Dermis microvascular lymphatic vessel endothelial cell (primary cell): ENCODE data around the gene NR2C1. TPM values are rescaled to one million over a fixed set of nuclear protein-coding genes. Genes with fewer than 3 reads are reported as not detected.
"Not testable (repeated sequence)": the region's sequence is repeated elsewhere in the genome, so short reads cannot be mapped to it uniquely, and the experiment has no call there.

Experiments
- DNase-seq, 2 donors: peaks; one replicate each; pipeline versions ENCODE4 v3.0.0 to v3.0.0-alpha.2; 2010; ENCODE audit warnings: low read depth in 2 of 2
- total RNA-seq: library from RNA; depleted of rRNA; stranded (reverse); fragments of >200 nt; gene quantifications from 2 replicates; pipeline ENCODE4 v1.2.1, GENCODE V29; 2014

The NR2C1 gene
- total RNA-seq = 13.9 and 18.3 TPM in 2 replicates

- peak; percentile 92 to 96 for DNase-seq
These were observed at the start of gene NR2C1 for GRCh38 chr12:95072900-95073697. NR2C1 (minus strand) TSS chr12:95073618; CDS start chr12:95067384, 6,234 bp downstream.

GRCh38 chr12:95118788-95119179, 45.4 kb upstream of the NR2C1 start:
- DNase-seq = peak in 1 of 2 donors; percentile 37

GRCh38 chr12:95118138-95118787, 44.8 kb upstream of the NR2C1 start:
- peak; percentile 58 to 92 for DNase-seq

GRCh38 chr12:95117178-95117599, 43.8 kb upstream of the NR2C1 start:
- DNase-seq = peak; percentile 80 to 85

- no peak for DNase-seq
These were observed 43.4 kb upstream of the NR2C1 start for GRCh38 chr12:95116773-95117172.

- no peak for DNase-seq
These were observed 42.9 kb upstream of the NR2C1 start for GRCh38 chr12:95116341-95116740.

GRCh38 chr12:95115641-95116040, 42.2 kb upstream of the NR2C1 start:
- DNase-seq = no peak

GRCh38 chr12:95114766-95115405, 41.5 kb upstream of the NR2C1 start:
- DNase-seq = no peak

- no peak for DNase-seq
These were observed 33.9 kb upstream of the NR2C1 start for GRCh38 chr12:95107362-95107761.

GRCh38 chr12:95105540-95105939, 32.1 kb upstream of the NR2C1 start:
- DNase-seq = no peak

GRCh38 chr12:95104919-95105452, 31.6 kb upstream of the NR2C1 start:
- DNase-seq = no peak

- DNase-seq = peak in 1 of 2 donors; percentile 88
These were observed 29.7 kb upstream of the NR2C1 start for GRCh38 chr12:95102916-95103671.

- not testable (repeated sequence) for DNase-seq
These were observed 28.5 kb upstream of the NR2C1 start for GRCh38 chr12:95101957-95102356.

GRCh38 chr12:95100264-95101190, 27.1 kb upstream of the NR2C1 start:
- no peak for DNase-seq

GRCh38 chr12:95099270-95099790, 25.9 kb upstream of the NR2C1 start:
- DNase-seq = no peak

- DNase-seq = no peak
These were observed 23.4 kb upstream of the NR2C1 start for GRCh38 chr12:95096852-95097251.

- no peak for DNase-seq
These were observed 23.0 kb upstream of the NR2C1 start for GRCh38 chr12:95096378-95096777.

GRCh38 chr12:95095866-95096265, 22.4 kb upstream of the NR2C1 start:
- not testable (repeated sequence) for DNase-seq

- DNase-seq = no peak
These were observed 16.0 kb upstream of the NR2C1 start for GRCh38 chr12:95089462-95089861.

- no peak for DNase-seq
These were observed 15.0 kb upstream of the NR2C1 start for GRCh38 chr12:95088379-95088778.
